HG02981 (cell line): ENCODE measurements around the gene MAGI2.

ENCODE experiments used
- ATAC-seq: cut with Tn5 transposase; IDR thresholded peaks from one replicate; pipeline ENCODE4 v1.9.1; 2021; ENCODE audit warnings: mild to moderate bottlenecking, moderate library complexity; ENCODE audit not compliant: unreplicated experiment

The MAGI2 gene

GRCh38 chr7:78080811-78081210 lies 1372.7 kb downstream of the MAGI2 start:
- ATAC-seq, result no peak

DNA sequence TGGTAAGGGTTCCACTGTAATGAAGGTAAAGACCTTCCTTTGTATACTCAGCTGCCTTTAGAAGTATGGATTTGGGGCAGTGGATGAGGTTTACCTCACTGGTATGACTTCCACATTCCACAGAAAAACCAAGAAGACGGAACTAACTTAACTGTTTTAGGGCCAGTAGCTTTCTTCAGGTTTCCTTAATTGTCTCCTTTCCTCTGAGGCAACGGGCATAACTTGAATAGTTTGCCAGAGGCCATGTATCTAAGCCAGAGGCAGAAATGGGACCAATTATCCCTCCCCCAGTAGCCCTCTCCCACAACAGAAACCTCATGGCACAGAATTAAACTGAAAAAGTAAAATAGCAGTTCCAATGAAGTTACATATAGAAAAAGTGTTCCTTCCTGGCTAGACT lies 1373.2 kb downstream of the MAGI2 start:
- ATAC-seq, result no peak

DNA sequence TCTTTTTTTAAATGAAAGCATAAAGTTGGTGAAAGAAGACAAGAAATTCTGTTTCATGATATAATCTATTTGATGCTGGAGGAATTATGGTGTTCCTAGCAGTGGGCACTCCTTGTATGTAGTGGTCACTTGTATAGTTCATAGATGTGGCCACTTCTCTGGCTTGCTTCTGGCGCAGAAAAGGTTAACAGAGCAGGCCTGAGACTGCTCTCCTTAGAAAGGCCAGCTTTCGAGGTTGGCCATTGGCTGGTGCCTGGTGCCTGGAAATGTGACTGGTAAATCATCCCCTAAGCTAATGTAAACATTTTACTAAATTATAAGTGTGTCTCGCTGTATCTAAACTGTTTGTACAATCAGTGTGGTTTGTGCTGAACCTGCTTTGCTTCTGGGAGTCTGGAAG lies 1378.8 kb downstream of the MAGI2 start:
- ATAC-seq, result no peak

GRCh38 chr7:78073609-78074382 lies 1379.7 kb downstream of the MAGI2 start:
- no peak for ATAC-seq

- no peak for ATAC-seq
These were observed 1381.3 kb downstream of the MAGI2 start for GRCh38 chr7:78072201-78072590.

- ATAC-seq, result no peak
These were observed 1381.8 kb downstream of the MAGI2 start for GRCh38 chr7:78071491-78072200.

- ATAC-seq, result no peak
These were observed 1386.9 kb downstream of the MAGI2 start for GRCh38 chr7:78066599-78066998.

GRCh38 chr7:78063758-78064157 lies 1389.7 kb downstream of the MAGI2 start:
- no peak for ATAC-seq

DNA sequence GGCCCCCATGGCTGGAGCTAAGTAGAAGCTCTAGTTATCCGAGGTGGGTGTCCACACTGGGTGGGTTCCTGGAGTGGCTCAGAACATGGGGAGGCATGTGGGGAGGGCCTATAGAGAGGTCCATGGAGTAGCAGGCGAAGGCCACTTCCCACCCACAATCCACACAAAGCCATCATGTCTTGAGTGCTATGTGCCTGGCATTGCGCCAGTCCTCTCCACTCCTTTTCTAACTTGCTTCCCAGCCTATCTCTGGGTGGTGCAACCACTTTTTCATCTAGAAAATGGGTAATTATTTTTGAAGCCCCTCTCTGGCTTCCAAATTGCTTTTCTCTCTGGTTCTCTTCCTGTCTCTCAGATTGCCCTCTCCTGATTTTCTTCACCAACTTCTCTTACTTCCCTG lies 1391.3 kb downstream of the MAGI2 start:
- no peak for ATAC-seq

DNA sequence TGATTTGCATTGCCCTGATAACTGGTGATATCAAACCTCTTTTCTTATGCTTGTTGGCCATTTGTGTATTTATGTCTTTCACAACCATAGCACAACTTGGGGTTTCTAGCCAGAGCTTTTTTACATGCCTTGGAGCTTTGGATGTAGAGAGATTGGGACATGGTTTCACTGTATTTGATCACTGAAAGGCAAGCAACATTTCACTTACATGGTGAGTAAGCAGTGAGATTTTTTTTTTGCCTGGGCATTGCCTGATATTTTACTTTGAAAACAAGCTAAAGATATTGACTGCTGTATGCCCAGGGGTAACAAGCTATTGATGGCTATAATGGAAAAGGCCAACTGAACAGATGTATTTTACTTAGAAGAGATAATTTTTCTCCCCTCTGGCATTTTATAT lies 1395.9 kb downstream of the MAGI2 start:
- ATAC-seq, result no peak

DNA sequence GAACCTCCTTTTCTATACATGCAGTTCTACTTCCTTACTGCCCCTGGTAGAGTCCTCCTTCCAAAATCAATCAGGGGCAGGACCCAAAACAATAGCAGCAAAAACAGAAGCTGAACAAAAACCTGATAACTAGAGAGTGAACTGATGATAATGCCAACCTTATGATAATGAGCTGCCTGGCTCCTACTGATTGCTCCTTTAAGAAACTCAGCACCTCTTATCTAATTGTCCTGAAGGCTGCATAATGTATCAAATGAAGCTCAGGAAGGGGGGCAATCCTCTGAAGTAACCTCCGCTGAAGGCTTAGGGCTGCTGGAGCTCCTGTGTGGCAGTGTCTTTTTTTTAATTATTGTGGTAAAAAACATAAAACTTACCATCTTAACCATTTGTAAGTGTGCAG lies 1397.9 kb downstream of the MAGI2 start:
- no peak for ATAC-seq

GRCh38 chr7:78055001-78055573 lies 1398.4 kb downstream of the MAGI2 start:
- ATAC-seq, result no peak

- ATAC-seq, result no peak
These were observed 1401.4 kb downstream of the MAGI2 start for GRCh38 chr7:78052112-78052511.

DNA sequence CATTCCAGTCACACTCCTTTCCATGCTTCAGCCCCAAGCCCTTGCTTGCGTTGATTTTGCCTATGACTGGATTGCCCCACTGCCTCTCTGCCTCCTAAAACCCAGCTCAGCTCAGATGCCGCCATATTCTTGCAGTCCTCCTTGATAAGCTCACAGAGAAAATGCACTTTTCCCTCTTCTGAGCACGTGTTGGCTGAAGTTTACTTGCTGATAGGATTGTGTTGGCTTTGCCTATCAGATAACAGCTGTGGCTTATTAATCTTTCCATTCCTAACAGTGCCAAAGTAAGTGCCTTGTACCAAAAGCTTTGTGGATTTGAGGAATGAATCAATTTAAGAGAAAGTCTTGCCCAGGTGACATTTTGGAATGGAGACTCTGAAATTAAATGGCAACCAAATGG lies 1405.7 kb downstream of the MAGI2 start:
- ATAC-seq, result no peak

- ATAC-seq, result no peak
These were observed 1410.3 kb downstream of the MAGI2 start for GRCh38 chr7:78043159-78043558.

GRCh38 chr7:78041423-78041822 lies 1412.0 kb downstream of the MAGI2 start:
- no peak for ATAC-seq

DNA sequence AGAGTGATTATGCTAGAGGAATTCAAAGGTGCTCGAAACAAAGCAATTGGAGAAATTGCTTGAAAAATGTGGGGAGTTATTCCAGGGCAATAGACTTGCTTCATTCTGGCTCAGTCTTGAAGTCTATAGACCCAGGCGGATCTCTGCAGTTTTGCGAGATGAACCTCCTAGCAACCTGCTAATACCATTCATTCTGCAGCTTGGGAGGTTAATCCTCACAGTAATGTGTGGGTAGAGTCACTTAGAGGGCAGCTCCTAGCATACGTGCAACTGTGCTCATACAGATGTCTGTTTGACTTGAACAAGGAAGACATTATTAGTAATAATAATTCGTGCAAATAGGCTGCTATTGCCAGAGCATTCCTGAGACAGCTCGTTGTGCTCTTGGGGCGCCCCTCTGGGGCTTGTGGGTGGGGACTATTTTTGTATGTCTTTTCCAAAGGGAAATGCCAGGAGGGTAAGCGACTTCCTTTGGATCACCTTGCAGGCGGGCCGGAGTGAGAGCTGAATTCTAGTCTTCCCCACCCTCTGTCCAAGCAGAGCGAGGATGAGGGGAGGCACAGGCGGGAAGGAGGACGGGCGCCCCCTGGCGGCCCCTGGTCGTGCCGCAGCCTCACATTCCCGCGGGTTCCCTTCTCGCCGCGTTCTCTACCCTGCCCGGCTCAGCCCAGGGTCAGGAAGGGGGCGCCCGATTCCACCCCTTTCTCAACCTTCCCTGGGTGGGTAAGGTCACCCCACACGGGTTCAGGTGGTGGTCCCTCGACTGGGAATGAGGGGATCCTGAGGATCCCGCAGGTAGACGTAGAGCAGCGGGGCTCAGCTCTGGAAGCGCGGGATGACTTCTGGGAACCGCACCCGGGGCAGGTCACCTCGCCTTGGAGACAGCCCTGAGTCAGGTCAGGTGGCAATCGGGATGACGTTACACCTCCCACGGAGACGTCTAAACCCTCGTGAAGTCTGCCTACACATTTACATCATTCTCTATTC lies 1413.4 kb downstream of the MAGI2 start:
- peak; percentile 92 for ATAC-seq

GRCh38 chr7:78038465-78039080 lies 1414.9 kb downstream of the MAGI2 start:
- no peak for ATAC-seq

- ATAC-seq, result no peak
These were observed 1415.9 kb downstream of the MAGI2 start for GRCh38 chr7:78037603-78038002.

DNA sequence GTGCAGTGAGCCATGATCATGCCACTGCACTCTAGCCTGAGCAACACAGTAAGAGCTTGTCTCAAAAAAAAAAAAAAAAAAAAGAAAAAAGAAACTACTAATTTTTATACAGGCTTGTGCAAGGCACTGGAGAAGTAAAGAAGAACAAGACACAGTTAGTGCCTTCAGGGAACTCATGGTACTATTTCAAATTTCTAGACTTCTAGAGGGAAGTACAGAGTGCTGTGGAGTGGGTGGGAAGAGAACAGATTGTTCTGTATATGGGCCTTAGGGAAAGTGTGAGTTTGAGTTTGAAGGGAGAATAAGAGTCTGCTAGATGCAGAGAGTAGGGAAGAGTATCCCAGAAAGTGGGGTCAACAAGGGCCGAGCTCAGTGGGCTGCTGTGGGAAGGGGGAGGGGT lies 1420.1 kb downstream of the MAGI2 start:
- ATAC-seq, result no peak

- no peak for ATAC-seq
These were observed 1427.0 kb downstream of the MAGI2 start for GRCh38 chr7:78026492-78026891.
